GM21423 (cell line): Measurements from ENCODE around the gene UPK3A.
"Not testable (repeated sequence)": the region's sequence is repeated elsewhere in the genome, so short reads cannot be mapped to it uniquely, and the experiment has no call there.

Source experiments
- ATAC-seq: cut with Tn5 transposase; IDR thresholded peaks from one replicate; pipeline ENCODE4 v1.9.1; 2021; ENCODE audit warnings: mild to moderate bottlenecking, moderate library complexity; ENCODE audit not compliant: unreplicated experiment

The UPK3A gene

GRCh38 chr22:45278125-45278524 is 6.6 kb upstream of the UPK3A start:
- no peak for ATAC-seq

DNA sequence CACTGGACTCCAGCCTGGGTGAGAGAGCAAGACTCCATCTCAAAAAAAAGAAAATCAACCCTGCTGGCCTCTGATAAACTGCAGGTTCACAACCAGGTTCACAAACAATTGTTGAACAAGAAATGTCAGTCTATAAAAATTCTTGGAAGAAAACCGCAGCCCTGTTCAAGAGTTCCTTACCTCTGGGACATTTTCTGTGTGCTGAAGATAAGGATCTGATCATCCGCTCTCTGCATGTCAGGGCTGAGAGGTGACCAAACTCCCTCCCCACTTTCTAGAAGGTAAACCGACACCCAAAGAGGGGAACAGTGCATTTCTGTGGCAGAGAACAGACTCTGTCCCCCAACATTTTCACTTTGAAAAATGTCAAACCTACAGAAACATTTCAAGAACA is 4.2 kb upstream of the UPK3A start:
- ATAC-seq = no peak

DNA sequence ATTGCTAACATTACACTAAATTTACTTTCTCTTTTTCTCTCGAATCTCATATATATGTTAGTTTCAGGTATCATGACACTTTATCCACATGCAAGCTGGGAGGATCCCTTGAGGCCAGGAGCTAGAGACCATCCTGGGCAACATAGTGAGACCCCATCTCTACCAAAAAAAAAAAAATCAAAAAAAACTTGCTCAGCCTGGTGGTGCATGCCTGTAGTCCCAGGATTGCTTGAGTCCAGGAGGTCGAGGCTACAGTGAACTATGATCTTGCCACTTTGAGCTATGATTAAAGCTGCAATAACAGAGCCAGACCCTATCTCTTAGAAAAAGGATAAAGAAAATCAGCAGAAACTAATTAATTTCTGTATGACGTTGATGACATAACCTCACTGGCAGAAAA is 3.7 kb upstream of the UPK3A start:
- no peak for ATAC-seq

DNA sequence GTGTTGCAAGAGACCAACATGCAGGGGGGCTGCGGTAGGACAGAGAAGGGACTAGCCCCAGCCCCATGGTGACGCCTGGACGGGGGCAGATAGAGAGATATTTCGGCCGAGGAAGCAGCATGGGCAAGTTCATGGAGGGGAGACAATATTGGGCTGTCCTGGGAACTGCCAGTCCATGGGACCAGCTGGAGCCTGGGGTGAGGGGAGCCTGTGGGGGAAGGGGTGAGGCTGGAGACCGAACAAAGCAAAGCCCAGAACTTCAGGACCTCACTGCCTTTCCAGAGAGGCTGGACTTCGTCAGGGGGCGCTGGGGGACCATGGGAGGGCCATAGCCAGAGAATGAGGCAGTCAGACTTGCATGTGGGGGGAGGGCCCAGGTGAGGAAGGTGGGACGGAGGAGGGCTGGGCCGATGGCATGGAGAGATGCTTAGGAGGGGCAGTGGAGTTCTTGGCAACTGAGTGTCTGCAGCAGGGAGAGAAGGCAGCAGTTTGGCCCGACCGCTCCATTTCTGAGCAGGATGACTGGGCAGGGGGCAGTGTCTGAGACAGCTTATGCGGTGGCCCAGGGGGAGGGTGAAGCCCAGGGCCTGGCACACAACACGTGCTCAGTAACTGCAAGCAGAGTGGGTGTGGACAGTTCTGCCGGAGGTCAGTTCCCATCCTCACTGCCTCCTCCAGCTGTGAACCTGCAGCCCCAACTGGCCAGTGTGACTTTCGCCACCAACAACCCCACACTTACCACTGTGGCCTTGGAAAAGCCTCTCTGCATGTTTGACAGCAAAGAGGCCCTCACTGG is 712 bp downstream of the UPK3A start:
- no peak for ATAC-seq

- ATAC-seq = no peak
Observed at GRCh38 chr22:45286854-45287551, 2.3 kb downstream of the UPK3A start.

DNA sequence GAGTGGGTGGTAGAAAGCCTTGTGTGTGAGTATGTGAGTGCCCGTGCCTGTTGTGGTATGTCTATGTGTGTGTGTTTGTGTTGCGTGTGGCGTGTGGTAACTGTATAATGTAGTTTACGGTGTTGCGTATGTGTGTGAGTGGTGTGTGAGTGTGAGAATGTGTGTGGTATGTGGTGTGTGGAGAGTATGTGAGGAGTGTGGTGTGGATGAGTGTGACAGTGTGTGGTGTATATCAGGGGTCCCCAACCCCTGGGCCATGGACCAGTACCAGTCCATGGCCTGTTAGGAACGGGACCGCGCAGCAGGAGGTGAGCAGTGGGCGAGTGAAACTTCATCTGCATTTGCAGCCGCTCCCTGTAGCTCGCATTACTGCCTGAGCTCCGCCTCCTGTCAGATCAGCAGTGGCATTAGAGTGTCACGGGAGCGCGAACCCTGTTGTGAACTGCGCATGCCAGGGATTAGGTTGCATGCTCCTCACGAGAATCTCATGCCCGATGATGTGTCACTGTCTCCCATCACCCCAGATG is 5.7 kb downstream of the UPK3A start:
- no peak for ATAC-seq

DNA sequence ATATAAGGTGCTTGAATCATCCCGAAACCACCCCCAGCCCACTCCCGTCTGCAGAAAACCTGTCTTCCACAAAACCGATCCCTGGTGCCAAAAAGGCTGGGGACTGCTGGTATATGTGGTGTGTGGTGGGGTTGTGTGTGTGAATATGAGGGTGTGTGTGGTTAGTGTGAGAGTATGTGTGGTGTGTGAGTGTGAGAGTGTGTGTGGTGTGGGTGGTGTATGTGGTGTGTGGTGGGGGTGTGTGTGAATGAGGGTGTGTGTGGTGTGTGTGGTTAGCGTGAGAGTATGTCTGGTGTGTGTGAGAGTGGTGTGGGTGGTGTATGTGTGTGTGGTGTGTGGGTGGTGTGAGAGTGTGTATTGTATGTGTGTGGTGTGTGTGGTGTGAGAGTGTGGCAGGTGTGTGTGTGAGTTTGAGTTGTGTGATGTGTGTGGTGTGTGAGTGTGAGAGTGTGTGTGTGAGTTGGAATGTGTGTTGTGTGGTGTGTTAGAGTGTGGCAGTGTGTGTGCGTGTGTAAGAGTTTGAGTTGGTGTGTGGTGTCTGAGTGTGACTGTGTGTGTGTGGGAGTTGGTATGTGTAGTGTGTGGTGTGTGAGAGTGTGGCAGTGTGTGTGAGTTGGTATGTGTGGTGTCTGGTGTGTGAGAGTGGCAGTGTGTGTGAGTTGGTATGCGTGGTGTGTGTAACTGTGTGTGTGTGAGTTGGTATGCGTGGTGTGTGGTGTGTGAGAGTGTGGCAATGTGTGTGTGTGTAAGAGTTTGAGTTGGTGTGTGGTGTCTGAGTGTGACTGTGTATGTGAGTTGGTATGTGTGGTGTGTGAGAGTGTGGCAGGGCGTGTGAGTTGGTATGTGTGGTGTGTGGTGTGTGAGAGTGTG is 6.5 kb downstream of the UPK3A start:
- no peak for ATAC-seq

- no peak for ATAC-seq
Observed at GRCh38 chr22:45291931-45292290, 7.2 kb downstream of the UPK3A start.

GRCh38 chr22:45292731-45293442 is 8.1 kb downstream of the UPK3A start:
- no peak for ATAC-seq

GRCh38 chr22:45294030-45294429 is 9.3 kb downstream of the UPK3A start:
- ATAC-seq = no peak

GRCh38 chr22:45295004-45295403 is 10.3 kb downstream of the UPK3A start:
- not testable (repeated sequence) for ATAC-seq

DNA sequence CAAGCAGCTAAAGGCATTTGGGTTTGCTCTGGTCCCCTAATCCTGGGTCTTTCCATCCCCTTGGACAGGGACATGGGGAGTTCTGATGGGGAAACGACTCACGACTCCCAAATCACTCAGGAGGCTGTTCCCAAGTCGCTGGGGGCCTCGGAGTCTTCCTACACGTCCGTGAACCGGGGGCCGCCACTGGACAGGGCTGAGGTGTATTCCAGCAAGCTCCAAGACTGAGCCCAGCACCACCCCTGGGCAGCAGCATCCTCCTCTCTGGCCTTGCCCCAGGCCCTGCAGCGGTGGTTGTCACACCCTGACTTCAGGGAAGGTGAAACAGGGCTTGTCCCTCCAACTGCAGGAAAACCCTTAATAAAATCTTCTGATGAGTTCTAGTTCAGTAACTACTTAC is 10.7 kb downstream of the UPK3A start:
- no peak for ATAC-seq

DNA sequence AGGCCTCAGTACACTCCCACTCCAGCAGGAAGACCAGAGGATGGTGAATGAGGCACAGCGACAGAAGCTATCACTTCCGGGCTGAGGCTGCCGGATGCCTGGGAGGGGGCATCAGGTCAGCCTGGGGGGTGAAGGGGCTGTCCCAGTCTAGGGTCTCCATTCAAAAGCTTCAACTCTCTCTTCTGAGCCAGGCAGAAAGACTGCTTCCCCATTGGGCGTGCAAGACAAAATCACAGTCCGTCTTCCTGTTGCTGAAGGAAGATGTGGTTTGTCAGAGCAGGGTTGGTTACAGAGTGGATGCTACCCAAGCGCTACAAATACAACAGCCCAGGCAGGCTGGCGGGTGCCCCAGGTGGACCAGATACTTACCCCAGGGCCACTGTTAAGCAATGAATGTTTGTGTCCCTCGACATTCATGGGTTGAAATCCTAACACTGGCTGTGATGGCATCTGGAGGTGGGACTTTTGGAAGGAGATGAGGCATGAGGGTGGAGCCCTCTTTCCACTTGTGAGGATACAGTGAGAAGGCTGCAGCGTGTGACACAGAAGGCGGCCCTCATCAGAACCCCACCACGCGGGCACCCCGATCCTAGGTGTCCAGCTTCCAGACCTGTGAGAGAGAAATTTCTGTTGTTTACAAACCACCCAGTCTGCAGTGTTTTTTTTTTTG is 12.0 kb downstream of the UPK3A start:
- no peak for ATAC-seq

DNA sequence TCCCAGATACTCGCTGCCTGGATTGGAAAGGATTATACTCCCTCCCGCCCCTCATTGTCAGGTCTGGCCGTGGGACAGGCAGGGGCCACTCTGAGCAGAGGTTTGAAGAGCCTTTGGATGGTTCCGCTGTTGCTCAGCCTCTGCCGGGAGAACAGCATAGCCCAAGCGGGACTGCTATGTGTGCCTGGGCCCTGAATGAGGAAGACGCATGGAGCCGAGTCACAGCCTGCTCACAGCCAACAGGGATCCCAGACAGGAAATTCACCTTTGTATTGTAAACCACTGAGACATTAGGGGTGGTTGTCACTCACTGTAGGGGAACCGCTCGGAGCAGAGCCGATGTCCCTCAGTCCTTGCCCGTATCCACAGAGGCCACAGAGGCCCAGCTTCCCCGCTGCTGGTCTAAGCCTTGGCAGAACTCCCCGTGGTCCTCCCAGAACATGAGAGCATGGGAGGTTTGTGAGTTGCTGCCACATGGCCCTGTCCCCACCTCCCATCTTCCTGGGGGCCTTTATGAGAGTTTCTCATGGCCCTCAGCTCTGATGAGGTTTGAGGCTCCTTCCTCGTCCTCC is 14.3 kb downstream of the UPK3A start:
- ATAC-seq = no peak

- no peak for ATAC-seq
Observed at GRCh38 chr22:45302751-45303150, 18.0 kb downstream of the UPK3A start.

GRCh38 chr22:45303181-45303580 is 18.4 kb downstream of the UPK3A start:
- ATAC-seq = no peak

- ATAC-seq = no peak
Observed at GRCh38 chr22:45304971-45305370, 20.2 kb downstream of the UPK3A start.

DNA sequence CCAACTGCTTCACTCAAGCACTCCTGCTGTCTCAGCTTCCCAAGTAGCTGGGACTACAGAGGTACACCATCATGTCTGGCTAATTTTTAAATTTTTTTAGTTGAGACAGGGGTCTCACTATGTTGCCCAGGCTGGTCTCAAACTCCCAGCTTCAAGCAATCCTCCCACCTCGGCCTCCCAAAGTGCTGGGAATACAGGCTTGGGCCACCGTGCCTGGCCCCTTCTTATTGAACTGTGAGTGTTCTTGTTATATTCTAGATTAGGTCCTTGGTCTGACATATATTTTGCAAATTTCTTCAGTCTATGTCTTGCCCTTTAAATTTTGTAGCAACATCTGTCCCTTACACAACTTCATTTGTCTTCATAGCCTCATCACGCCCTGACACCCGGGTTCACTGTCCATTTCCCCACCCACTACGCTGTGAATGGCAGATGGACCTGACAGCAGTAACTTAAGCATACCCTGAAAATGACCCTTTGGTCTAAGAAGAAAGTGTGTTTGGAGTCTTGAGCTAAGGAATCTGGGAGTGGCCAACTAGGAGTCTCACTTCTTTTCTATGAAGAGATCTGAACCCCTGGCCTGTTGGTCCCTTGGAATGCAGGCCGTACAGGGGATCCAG is 20.8 kb downstream of the UPK3A start:
- no peak for ATAC-seq

DNA sequence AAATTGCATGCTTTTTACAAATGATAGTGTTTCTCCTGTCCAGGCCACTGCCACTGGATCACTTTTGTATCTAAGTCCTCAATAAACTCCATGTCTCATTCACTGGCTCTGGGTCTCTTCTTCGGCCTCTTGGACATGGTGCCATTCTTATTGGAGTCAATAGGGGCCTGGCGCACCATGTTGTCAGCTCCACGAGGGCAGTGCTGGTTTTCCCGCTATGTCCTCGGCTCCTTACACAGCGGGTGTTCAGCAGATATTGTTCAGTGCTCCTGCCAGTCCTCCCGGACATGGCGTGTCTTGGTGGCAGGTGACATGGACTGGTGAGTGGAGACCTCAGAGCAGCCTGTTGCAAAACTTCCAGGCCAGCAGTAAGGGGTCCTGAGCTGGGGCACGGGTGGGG is 21.4 kb downstream of the UPK3A start:
- no peak for ATAC-seq
